Stimulated activated CD8-positive, alpha-beta memory T cell treated with anti-CD3 and anti-CD28 coated beads, Interleukin-4, amount 100 ng/mL, for 24 hours (primary cell): ENCODE data around the gene MACROD2.

Experiments used
- DNase-seq: peaks from one replicate; pipeline ENCODE4 v3.0.0-alpha.2; 2020; ENCODE audit warnings: low read depth

MACROD2 gene

DNA sequence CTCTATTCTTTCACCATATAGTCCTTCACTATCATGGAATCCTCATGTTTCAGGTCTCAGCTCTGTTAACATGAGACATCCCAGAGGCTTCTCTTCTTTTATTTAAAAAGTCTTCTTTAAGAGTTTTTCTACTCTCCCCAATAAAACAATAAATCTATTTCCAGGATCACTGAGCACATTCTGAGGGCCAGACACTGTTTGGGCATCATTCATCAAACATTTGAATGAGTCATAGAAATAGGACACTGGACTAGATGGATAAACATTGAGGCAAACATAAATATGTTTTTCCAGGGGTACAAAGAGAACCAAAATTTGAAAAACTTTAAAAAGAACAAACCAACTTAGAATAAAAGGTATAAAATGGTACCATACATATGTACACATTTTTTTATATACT, 2023.6 kb downstream of the MACROD2 start:
- no peak for DNase-seq

DNA sequence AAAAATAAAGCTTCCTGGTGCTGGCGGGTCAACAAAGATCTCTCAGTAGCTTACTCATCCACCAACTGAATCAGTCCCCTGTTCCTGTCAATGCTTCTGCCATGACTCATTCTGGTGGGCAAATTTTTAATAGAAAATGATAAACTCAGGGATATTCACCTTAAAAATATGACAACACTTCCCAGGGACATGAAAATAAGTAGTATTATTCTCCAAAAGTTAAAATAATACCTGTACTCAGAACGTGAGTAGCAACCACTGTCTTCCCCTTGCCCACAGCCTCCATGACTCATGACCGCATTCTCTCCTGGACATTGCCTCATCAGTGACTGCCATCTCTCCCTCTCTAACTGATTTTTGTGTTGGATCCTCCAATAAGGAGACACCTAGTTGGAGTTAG, 2025.7 kb downstream of the MACROD2 start:
- no peak for DNase-seq

DNA sequence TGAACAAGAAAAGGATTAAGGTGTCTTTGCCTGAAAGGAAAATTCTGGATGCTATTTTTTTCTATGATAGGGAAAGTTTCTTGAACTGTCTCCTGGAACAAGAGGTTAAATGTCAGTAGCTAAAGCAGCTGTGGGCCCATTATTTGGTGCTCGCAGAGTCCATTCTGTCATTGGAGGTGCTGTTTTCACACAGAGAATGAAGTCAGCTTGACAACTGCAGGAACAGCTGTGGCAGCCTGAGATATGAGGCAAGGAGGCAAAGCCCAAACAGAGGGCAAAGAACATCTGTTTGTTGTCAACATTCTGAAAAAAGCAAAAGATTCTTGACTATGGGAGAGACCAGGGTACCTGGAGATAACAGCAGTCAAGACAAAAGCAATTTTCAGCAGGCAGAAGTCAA, 2029.8 kb downstream of the MACROD2 start:
- no peak for DNase-seq

DNA sequence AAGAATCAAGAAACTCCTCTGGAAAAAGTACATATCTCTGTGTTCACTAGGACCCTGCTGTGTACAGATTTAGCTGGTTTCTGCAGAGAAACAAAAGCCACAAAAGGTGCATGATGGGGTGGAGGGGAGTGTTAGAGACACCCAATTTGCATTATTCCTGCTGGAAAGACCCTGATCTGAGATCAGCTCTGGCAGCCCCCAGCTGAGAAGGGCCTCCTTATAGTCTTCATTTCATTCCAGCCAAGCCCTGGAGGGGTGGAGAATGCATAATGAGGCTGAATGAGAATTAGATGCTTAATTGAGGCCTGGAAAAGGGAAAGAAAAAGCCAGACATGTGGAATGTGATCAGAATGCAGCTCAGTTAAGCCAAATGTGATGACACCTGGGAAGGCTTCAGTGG, 2032.4 kb downstream of the MACROD2 start:
- DNase-seq, result no peak

DNA sequence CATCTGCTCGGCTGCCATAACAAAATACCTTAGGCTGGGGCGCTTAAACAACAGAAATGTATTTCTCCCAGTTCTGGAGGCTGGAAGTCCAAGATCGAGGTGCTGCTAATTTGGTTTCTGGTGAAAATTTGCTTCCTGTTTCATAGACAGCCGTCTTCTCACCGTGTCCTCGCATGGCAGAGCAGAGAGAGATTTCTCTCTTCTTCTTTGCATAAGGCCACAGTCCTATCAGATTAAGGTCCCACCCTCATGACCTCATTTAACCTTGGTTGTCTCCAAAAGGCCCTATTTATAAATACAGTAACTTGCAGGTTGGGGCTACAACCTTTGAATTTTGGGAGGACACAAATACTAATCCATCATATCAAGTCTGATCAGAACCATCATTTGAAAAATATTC, 2033.6 kb downstream of the MACROD2 start:
- no peak for DNase-seq

DNA sequence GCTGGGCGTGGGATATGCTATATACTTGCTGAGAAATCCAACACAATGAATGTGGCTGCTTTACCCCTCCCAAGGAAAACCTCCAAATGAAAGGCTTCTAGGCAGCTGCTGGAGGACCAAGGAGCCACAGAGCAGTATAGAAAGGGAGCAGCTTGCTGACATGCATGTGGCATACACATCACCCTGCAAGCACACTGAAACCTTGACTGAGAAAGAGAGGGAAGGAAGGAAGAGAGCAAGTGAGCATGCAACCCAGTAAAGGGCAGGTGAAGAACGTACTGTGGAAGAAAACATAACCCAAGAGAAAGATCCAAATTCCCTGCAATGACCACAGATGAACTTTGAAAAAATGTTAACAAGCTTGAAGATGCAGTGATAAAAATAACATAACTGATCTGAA, 2034.9 kb downstream of the MACROD2 start:
- no peak for DNase-seq

DNA sequence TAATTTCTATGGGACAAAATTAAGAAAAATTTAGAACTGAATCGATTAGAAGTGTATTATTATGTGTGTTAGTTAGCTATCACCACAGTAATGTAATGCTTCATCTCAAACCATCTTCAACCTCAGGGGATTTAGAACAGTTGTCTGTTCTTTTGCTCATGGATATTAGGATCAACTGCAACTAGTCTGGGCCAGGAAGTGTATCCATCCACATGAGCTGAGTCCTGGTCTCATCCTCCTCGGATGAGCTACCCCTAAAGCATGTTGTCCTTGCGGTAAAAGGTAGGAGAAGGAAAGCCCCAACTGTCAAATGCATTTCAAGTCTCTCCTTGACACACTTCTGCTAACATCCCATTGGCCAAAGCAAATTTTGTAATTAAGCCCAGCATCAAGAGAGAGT, 2040.3 kb downstream of the MACROD2 start:
- no peak for DNase-seq

DNA sequence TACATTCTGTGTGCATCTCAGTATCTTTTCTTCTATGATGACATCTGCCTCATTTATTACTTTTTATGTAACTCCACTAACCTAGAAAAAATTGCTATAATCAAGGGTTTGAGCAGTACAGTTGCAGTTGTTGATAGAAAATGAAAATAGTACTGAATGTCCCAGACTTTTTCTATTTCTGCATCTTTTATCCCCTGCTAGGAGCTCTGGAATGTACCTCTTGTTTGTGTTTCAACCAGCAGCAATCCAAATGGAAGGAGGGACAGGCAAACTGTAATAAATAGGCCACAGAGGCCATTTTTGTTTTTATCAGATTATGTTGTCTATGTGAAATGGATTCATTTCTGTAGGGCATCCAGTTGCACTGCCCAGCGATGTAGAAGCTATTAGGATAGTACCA, 2041.0 kb downstream of the MACROD2 start:
- DNase-seq, result no peak

DNA sequence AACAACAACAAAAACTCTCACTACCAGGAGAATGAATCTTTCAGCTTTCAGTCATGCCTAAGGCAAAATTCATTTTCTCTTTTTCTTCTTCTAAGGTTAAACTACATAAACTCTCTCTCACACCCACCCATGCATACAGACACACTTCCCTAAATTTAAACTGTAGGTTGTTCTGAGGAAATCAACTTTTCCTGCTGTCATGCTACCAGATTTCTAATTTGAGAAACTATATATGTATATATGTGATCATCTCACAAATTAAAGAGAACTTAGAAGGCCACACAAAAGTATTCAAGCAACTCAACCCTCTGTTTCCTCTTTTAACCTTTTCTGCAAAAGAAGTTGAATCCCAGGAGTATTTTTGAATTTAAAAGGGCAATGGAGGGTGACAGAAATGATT, 2045.4 kb downstream of the MACROD2 start:
- DNase-seq, result no peak

DNA sequence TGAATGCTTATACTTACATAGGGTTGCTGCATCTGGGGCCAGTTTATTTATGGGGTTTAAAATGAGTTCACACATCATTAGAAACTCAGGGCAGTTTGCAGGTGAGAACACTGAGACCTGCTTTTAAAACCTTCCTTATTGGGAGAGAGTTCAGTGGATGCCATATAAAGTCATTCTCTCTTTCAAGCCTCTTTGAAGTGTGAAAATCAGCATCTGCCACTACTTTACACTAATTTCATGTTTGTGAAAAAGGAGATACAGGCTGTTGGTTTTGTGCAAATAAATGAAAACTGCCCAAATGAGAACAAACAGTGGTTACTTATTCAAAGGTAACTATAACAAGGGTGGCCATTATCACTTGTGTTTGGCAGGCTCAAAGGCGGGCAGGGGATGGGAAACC, 2047.4 kb downstream of the MACROD2 start:
- no peak for DNase-seq

DNA sequence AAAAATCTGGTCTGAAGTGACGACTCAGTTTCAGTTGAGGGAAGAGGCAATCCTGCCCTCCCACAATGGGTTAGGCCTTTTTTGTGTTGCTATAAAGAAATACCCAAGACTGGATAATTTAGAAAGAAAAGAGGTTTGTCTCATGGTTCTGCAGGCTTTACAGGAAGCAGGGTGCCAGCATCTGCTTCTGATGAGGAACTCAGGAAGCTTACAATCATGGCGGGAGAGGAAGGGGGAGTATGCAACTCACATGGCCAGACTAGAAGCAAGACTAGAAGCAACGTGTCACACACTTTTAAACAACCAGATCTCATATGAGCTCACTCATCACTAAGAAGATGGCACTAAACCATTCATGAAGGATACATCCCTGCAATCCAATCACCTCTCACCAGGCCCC, 2048.6 kb downstream of the MACROD2 start:
- no peak for DNase-seq

DNA sequence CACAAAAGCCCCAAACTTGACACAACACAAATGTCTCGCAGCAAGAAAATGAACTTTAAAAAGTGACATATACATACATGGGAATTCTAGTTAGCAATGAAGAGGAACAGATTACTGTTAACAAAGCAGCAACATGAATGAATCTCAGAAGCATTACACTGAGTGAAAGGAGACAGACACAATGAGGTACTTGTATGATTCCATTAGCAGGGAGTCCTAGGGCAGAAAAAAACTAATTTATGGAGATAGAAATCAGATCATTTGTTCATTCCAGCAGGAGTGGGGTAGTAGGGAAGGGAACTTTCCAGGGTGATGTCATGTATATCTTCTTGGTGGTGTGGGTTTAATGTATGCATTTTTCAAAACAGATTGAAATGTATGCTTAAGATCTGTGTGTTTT, 2053.6 kb downstream of the MACROD2 start:
- no peak for DNase-seq

DNA sequence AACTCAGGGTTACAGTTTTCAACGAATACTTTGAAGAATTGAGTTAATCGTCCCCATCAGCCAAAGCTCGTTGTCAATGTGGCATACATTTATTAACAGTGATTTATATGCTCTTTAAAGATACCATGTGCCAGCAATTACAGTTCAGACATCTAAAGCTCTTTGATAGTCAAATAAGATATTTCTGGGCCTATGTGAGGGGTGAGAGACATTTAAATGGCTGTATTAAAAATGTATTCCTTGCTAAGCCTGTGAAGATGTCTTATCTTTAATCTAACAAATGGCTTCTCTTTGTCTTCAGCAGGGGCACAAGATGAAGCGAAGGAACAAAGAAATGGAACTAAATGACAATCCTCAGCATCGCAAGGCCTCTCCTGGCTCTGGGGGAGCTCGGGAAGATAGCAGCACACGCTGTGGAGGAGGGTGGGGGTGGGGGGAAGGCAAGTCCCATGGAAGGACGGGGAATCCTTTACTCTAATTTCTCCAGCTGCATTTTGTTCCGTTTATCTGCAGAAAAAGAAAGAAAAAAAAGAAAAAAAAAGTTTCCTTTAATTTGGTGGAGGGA, 2054.3 kb downstream of the MACROD2 start:
- no peak for DNase-seq

DNA sequence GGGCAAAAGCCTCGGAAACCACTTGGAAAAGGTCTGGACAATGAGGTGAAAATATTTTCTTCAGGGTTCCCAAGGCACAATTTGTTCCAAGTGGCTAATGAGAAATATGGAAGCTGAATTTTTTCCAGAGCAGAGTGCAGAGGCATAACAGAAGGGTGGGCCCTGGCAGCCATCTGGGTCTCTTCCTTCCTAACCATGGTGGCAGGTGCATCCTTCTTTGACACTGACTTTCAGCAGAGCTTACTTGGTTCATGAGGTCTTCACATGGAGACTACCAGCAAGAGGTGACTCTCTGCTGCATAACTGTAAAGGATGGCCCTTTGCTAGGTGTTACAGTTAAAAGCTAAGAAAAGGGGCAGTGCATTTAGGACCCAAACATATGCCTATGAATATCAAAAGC, 2055.1 kb downstream of the MACROD2 start:
- DNase-seq, result no peak

DNA sequence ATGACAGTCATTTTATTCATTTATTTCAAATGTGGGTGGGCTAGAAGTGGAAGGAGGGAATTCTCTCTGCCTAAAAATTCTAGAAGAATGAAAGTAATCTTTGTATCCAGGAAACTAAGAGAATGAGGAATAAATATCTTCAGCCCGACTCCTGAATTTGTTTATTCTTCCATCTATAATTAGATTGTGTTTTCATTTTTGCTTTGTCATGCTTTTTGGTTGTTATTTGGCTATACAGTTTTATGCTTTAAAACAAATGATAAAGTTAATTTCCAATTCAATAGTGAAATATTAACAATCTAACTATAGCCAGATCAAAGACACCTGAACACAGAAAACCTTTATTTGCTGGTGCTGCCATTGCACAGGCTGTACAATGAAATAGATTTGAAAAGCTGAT, 2056.7 kb downstream of the MACROD2 start:
- no peak for DNase-seq

DNA sequence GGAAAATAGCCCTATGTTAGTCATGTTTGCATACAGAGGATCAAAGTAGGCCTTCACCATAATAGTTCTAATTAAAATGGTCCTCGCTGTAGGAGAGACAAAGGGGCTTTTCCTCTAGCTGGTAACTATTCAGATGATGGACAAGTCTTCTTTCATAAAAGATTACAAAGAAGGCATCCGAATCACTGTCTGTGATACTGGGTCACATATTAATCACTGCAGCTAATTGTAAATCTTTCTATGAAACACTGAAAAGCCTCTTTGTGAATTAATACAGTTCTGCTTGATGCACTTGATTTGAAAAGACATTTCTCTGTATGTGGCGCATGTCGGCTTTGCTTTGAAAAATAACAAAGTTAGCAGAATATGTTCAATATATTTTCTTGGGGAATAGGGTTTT, 2057.1 kb downstream of the MACROD2 start:
- no peak for DNase-seq

DNA sequence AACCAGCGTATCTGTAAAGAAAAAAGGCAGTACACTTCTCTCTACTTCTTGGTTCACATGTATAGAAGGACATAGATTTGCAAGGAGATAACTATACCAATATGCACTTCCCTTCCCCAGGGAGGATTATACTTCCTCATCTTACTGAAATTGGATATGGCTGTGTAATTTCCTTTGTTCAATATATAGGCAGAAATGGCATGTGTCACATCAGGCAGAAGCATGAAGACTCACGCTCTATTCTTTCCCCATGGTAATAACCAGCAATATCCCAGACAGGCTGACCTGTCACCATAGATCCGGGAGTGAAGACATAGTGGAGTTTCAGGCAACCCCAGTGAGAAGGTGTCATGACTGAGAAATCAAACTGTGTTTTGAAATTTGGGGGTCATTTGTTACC, 2059.7 kb downstream of the MACROD2 start:
- DNase-seq, result no peak

DNA sequence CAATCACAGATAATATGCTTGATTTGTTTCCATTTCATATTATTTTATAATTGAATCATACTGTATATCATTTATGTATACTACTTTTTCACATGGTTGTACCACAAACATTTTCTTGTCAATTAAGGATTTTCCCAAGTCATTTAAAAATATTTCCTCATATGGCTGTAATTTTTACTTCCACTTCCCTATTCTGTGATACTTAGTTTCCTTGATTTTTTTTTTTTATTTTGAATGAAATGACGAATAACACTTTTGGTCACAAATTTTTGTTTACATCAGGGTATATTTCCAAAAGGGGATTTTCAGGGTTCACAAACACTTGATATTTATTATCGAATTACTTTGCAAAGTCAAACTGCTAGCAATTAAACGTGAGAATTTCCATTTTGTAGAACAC, 2062.3 kb downstream of the MACROD2 start:
- DNase-seq, result no peak

DNA sequence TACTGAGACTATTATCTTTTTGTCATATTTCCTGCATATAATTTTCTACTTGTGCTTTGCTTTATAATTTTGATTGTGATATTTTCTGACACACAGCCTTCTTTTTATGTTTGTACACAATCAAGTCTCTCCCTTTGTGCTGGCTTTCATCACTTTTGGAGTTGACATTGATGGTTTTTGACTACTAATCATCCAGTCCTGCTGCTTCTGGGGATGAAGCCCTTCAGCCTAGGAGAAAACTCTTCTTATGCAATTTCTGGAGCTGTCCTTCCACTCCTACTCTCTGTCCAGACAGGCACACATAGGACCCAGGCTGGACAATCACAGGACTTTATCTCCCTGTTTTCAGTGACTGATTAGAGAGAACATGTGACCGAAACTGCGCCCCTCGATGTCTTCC, 2063.0 kb downstream of the MACROD2 start:
- no peak for DNase-seq

DNA sequence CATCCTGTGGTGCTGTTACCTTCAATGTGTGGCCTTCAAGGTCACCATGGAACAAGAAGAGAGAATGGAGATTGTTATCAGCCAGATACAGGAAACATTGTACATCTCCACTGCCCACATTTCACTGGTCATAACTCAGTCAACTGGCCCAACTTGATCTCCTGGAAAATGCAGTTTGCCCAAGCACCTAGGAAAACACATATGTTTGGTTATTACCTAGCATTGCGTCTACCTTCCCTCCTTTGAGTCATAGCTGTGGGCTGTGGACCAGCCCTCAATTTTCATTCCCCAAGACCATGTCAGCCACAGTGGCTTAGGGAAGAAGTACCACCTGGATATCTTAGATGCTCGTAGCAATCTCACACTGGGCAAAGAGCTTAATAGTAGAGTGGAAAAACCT, 2064.5 kb downstream of the MACROD2 start:
- no peak for DNase-seq

DNA sequence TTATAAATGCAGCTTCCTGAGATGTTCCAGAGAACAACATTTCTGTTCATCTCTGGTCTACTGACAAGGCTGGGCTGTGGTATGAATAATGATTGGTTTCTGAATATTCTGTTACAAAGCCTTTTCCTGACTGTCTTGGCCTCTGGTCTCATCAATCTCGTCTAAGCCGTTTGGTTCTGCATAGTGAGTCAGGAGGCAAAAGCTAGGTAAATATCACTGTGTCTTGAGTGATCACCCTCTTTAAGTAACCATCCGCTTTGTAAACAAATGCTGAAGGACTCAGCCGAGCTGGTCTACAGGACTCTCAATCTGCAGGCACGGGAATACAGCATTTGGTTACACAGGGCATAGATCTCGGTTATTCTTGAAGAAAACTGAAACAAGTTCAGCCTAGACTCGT, 2066.0 kb downstream of the MACROD2 start:
- no peak for DNase-seq

DNA sequence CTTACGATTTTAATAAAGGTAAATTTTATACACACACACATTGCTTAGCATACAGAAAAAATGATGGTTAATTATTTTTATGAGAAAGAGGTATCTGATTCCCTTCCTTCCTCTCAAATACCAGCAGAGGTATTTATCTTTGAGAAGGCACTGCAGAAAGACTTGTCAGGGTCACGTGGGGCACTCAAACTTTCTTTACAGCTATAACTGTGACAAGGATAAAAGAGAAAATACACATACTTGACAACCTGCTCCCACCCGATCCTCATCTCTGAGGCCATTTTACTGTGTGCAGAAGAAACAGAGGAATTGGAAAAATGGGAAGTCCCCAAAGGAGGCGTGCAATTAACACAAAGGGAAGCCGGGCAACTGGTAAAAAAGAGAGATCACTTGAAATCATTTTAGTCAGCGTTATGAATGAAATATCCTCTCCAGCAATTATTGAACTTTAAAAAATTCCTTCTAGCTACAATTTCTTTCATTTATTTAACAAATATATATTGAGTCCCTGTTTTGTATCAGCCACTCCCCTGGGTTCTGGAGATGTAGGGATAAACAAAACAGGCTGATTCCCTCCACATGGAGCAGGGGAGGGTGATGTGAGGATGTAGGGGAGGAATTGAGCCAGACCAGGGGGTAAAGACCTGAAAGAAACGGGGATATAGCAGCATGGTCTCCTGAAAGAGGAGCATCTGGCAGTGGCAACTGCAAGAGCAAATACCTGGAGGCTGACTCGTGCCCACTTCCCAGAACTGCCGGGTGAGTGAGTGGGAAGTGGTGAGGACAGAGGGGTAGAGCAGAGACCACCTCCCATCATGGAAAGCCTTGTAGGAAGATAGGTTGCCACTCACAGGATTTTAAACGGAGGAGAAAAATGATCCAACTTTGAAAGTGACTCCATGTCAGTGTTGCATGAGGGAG, 2067.6 kb downstream of the MACROD2 start:
- no peak for DNase-seq

DNA sequence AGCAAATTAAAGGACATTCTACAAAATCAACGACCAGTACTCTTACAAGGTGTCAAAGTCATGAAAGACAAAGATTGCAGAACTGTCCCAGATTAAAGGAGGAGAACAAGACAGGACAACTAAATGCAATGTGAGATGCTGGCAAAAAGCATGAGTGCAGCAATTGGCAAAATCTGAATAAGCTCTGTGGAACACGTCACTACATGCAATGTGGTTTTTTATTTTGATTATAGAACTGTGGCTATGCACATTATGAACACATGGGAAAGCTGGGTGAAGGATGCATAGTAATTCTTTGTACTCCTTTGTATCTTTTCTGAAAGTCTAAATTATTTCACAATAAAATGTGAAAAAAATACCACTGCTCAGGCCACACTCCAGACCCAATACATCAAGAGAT, 2068.6 kb downstream of the MACROD2 start:
- DNase-seq, result no peak
